ENCODE measurements around the gene SORCS3.
"Not testable (repeated sequence)": the region's sequence is repeated elsewhere in the genome, so short reads cannot be mapped to it uniquely, and the experiment has no call there.

Gene SORCS3

DNA sequence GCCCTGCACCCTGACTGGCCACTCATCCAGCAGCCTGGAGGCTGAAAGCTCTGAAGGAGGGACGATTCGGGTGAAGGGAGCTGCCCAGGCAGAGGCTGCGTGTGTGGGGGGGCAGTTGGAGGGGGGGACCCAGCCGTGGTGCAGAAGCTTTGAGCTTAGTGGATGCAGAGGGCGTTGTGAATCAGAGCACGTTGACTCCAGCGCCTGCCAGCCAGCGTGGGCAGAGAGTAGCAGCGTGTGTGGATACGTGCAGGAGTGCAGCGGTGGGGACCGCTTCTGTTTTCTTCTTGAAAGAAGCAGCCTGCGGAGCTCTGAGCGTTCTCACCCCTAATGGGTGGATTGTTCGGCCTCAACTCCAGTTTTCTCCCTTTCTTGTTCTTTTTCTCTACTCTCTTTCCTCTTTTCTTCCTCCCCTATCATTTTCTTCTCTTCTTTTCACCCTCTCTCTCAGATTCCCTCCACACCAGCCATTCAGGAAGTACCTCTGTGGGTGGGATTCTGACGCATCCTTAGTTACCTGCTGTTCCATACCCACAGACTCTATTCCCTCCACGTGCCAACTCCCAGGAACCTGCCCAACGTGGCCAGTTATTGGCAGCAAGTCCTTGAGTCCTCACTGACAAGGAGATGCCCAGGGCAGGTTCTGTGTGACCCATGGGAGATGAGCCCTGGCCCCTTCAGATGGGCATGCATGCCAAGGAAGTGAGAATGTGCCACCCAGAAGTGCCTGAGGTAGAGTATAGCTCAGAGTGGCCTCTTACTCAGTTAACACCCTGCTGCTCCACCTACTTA lies 47.4 kb downstream of the SORCS3 start:
- FAIRE-seq (no peak), DNase-seq (ENCODE audit: insufficient read length, low spot score) (no peak)

DNA sequence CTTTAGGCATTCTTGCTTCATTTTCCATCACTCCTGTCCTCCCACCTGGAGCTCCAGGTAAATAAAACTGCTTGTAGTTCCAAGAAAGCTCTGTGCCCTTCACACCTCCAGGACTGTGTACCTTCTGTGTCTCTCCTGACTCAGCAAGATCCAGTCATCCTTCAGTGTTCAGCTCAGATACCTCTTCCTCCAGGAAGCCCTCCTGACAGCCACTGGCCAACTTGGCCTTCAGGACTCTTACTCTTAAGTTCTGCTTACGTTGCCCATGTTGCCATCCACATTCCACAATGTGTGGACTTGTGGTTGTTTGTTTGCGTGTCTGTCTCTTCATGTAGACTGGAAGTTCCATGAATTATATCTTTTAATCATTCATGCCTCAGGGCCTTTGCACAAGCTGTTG lies 48.0 kb downstream of the SORCS3 start:
- no peak for DNase-seq (ENCODE audit: insufficient read length, low spot score)
- FAIRE-seq = peak; percentile 13

DNA sequence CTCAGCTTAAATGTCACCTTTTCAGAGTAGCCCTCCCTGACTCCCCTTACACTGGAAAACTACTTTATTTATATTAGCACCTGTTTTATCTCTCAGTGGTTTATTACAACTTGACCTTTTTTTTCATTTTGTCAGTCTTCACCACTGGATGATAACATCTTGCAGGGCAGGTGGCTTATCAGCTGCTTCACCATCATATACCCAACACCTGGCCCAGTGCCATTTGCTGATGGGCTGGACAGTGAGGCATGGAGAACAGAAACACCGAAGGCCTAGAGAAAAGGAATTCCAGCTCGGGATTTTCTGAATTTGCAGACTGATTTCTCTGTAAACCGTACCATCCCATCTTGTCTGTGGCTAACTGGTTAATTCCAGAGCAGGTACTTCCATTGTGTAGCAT lies 48.5 kb downstream of the SORCS3 start:
- DNase-seq (ENCODE audit: insufficient read length, low spot score) (no peak), FAIRE-seq (no peak)

- no peak for FAIRE-seq
- no peak for DNase-seq (ENCODE audit: insufficient read length, low spot score)
These were observed 49.0 kb downstream of the SORCS3 start for GRCh38 chr10:104690101-104690500.

DNA sequence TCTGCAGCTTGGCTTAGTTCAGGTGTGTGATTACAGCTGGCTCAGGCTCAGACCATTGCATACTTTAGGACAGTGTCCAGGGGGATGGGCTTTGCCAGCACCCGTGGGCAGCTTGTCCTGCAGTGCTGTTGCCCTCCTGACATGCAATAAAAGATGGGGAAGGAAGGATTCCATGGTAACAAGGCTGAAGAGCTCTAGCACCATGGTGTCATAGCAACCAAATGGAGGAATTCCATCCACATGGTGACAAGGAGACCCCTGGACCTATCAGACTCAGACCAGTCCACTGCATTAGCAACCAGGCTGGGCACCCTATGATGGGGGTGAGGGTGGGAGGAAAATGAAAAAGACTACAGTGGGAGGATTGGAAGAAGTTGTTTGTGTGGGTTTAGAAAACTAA lies 49.9 kb downstream of the SORCS3 start:
- no peak for DNase-seq (ENCODE audit: insufficient read length, low spot score)
- FAIRE-seq = no peak

DNA sequence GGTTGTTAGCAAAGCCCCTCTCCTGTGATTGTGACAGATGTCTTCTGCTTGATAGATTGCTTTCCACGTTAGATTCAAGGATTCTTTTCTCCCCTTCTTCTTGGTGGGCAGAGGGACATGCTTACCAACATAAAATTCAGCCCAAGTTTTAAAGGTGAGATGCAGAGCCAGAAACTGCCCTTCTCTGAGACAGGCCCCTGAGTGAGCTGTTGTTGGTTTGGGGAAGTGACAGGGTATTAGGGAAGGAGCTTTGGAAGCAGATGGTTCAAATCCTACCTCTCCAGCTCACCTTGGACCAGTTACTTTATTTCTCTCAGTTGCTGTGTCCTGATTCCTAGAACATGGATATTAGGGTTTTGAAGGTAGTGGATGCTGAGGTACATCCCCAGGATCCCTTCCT lies 53.0 kb downstream of the SORCS3 start:
- FAIRE-seq = no peak

DNA sequence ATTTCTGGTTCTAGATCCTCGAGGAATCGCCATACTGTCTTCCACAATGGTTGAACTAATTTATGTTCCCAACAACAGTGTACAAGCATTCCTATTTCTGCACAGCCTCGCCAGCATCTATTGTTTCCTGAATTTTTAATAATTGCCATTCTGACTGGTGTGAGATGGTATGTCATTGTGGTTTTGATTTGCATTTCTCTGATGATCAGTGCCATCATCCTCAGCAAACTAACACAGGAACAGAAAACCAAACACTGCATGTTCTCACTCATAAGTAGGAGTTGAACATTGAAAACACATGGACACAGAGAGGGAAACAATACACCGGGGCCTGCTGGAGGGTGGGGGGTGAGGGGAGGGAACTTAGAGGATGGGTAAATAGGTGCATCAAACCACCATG lies 62.2 kb downstream of the SORCS3 start:
- DNase-seq (ENCODE audit: insufficient read length, low spot score); FAIRE-seq: not testable (repeated sequence)

More for the DNA sequence above, 53.0 kb downstream of the SORCS3 start:
- DNase-seq (ENCODE audit: insufficient read length, low spot score) = no peak

DNA sequence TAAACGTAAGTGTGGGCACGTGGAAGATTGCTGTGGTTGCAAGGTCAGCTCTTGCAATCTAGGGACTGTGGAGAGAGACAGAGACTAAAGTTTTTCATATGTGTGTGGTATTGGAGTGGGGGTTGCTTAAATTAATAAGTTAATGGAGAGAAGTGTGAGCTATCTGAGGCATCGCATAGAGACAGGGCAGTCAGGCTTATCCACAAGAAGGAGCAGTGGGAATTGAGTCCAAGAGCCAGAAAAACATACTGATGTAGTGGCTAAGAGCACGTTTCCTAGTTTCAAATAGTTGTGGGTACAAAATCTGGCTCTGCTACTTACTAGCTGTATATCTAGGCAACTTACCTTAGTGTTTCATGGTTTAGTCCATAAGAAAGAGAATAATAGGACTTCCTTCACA lies 65.8 kb downstream of the SORCS3 start:
- FAIRE-seq (no peak), DNase-seq (ENCODE audit: insufficient read length, low spot score) (no peak)

GRCh38 chr10:104707602-104708459 lies 66.7 kb downstream of the SORCS3 start:
- FAIRE-seq = no peak
- no peak for DNase-seq (ENCODE audit: insufficient read length, low spot score)

GRCh38 chr10:104711302-104711721 lies 70.2 kb downstream of the SORCS3 start:
- FAIRE-seq = no peak
- no peak for DNase-seq (ENCODE audit: insufficient read length, low spot score)

- DNase-seq (ENCODE audit: insufficient read length, low spot score); FAIRE-seq: not testable (repeated sequence)
These were observed 89.5 kb downstream of the SORCS3 start for GRCh38 chr10:104730593-104730992.

DNA sequence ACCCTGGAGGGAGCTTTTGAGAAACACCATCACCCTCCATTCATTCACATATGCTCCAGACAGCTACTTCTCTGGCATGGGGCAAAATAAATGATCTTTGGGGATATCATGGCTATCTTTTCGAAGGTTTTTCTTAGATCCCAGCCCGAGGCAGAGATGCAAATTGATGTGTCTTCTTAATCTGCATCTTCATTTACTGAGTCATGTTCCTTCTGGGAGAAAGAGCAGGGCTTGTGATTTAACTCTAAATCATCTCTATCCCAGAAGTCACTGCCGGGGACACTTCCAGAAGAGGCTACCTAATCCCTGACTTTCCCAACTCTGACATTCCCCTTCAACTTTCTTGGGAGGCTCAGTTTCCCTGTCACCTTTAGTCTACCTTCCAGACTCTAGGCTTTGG lies 90.1 kb downstream of the SORCS3 start:
- DNase-seq (ENCODE audit: insufficient read length, low spot score) = no peak
- FAIRE-seq = no peak

- DNase-seq (ENCODE audit: insufficient read length, low spot score) (no peak), FAIRE-seq (no peak)
These were observed 91.1 kb downstream of the SORCS3 start for GRCh38 chr10:104732222-104732621.

DNA sequence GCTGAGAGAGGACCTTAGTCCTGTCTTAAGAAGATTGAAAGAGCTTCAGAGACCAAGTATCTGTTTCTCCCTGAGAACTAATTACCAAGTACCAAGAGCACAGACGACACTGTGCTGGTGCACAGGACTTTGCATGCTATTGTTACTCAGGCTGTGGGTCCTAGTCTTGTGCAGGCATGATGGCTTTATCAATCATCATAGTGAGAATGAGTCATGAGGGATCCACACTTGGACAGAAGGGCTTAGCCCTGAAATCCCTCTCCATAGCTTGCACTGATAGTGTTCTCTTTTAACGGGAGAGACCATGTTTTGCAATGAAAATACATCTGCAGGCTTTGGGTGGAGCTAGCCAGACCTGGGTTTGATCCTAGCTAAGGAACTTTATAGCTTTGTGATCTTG lies 93.3 kb downstream of the SORCS3 start:
- DNase-seq (ENCODE audit: insufficient read length, low spot score) (no peak), FAIRE-seq (no peak)

GRCh38 chr10:104735036-104735756 lies 94.1 kb downstream of the SORCS3 start:
- FAIRE-seq = no peak
- no peak for DNase-seq (ENCODE audit: insufficient read length, low spot score)

- FAIRE-seq = no peak
- DNase-seq (ENCODE audit: insufficient read length, low spot score) = no peak
These were observed 94.8 kb downstream of the SORCS3 start for GRCh38 chr10:104735757-104736391.

- DNase-seq (ENCODE audit: insufficient read length, low spot score) (no peak), FAIRE-seq (no peak)
These were observed 100.0 kb downstream of the SORCS3 start for GRCh38 chr10:104741127-104741526.

GRCh38 chr10:104744052-104744451 lies 103.0 kb downstream of the SORCS3 start:
- no peak for FAIRE-seq

GRCh38 chr10:104750291-104750690 lies 109.2 kb downstream of the SORCS3 start:
- FAIRE-seq (no peak), DNase-seq (ENCODE audit: insufficient read length, low spot score) (no peak)

More at GRCh38 chr10:104744052-104744451, 103.0 kb downstream of the SORCS3 start:
- DNase-seq (ENCODE audit: insufficient read length, low spot score) = no peak

DNA sequence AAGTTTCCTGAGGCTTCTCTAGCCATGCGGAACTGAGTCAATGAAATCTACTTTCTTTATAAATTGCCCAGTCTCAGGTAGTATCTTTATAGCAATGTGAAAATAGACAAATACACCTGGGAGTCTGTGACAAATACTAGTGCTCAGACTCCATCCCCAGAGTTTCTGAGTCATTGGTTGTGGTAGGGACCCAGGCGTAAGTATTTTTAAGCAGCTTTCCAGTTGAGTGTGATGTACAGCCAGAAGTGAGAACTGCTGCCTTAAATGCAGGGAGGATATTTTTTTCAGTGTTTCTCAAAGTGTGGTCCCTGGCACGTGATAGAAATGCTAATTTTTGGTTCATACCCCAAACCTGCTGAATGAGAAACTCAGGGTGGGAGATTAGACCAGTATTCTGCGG lies 121.7 kb downstream of the SORCS3 start:
- DNase-seq (ENCODE audit: insufficient read length, low spot score) (no peak), FAIRE-seq (no peak)

DNA sequence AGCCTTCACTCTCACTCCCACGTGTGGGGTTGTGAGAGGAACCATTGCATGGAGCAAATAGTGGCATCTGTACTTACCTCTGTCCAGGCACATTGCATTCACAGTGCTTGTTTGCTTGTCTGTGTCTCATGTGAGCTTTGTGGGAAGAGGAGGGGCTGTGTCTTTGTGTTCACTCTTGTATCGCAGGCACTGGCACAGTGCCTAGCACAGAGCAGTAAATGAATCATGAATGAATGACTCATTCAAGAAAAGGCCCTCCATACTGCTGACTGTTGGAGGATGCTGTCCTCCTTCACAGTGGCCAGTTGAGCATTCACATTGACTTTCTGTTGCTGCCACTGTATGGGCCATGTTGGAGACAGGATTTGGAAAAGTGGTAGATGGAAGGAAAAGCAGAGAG lies 125.3 kb downstream of the SORCS3 start:
- no peak for FAIRE-seq
- no peak for DNase-seq (ENCODE audit: insufficient read length, low spot score)
